Activated naive CD8-positive, alpha-beta T cell treated with anti-CD3 and anti-CD28 coated beads, Interleukin-2, amount 10 ng/mL, durations not matched to agents 7 days and 5 days (primary cell): Measurements from ENCODE around the gene THOP1. TPM values are rescaled to one million over a fixed set of nuclear protein-coding genes. Genes with fewer than 3 reads are reported as not detected.
A peak's percentile ranks its signal among the peaks of the same experiment; 100 is the strongest.

Experiments used
- ATAC-seq: fragments of 150-1000 bp; cut with Tn5 transposase; one replicate; pipeline ENCODE4 v1.10.0; 2021; ENCODE audit warnings: low read depth, moderate library complexity
- POLR2A ChIA-PET: fragments of 350-600 bp; sonication (Branson Sonifier 250); formaldehyde crosslinking; loops from one replicate; lab custom pipeline; 2021; ENCODE audit warnings: antibody characterized with exemption; lab: Charles Lee
- DNase-seq: peaks from one replicate; pipeline ENCODE4 v3.0.0; 2021
- H3K27ac Mint-ChIP-seq: one replicate; pipeline ENCODE4 v1.8.0; 2022; ENCODE audit warnings: mild to moderate bottlenecking, mixed read lengths
- H3K27me3 Mint-ChIP-seq: one replicate; pipeline ENCODE4 v1.8.0; 2022; ENCODE audit warnings: mild to moderate bottlenecking, moderate library complexity, mixed read lengths
- H3K36me3 Mint-ChIP-seq: one replicate; pipeline ENCODE4 v1.8.0; 2021; ENCODE audit warnings: mild to moderate bottlenecking, mixed read lengths
- H3K4me1 Mint-ChIP-seq: one replicate; pipeline ENCODE4 v1.8.0; 2021; ENCODE audit warnings: mixed read lengths
- H3K4me3 Mint-ChIP-seq: one replicate; pipeline ENCODE4 v1.8.0; 2022; ENCODE audit warnings: mild to moderate bottlenecking, moderate library complexity, mixed read lengths
- H3K9me3 Mint-ChIP-seq: one replicate; pipeline ENCODE4 v1.8.0; 2021; ENCODE audit warnings: mixed read lengths
- total RNA-seq, 2 experiments: library from RNA; stranded (reverse); gene quantifications; one replicate each; pipeline ENCODE4 v1.2.3, GENCODE V29; 2021

THOP1 gene
- total RNA-seq, 2 experiments from 2014 or later, result 73.2 to 78.8 TPM

DNA sequence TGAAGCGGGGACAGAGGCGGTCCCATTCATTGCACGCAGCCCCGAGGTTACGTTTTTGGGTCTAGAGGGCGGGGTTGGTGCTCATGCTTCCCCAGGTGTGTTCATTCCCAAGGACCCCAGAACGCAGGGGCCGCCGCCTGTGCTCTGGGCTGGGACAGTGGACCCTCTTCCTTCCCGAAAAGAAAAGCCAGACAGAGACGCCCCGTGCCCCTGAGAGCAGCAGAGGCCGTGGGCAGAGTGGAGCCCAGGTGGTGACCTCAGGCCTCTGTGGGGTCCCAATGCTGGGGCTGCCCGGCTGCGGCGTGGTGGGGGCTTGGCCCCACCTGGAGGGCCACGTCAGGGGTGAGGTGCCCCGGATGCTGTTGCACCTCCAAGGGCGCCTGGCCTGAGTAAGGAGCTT, 17.6 kb upstream of the THOP1 start:
- no peaks in the 10 kb centered on the region for H3K9me3 Mint-ChIP-seq
- H3K4me3 Mint-ChIP-seq, result no peak overlapping the region
- no peaks in the 10 kb centered on the region for H3K27me3 Mint-ChIP-seq
- POLR2A ChIA-PET, result no interaction called here
- ATAC-seq (no peak), DNase-seq (no peak)
- no peaks in the 10 kb centered on the region for H3K4me1 Mint-ChIP-seq
- H3K27ac Mint-ChIP-seq, result no peak overlapping the region
- H3K36me3 Mint-ChIP-seq, result peaks cover 4% of the 10 kb centered on the region

DNA sequence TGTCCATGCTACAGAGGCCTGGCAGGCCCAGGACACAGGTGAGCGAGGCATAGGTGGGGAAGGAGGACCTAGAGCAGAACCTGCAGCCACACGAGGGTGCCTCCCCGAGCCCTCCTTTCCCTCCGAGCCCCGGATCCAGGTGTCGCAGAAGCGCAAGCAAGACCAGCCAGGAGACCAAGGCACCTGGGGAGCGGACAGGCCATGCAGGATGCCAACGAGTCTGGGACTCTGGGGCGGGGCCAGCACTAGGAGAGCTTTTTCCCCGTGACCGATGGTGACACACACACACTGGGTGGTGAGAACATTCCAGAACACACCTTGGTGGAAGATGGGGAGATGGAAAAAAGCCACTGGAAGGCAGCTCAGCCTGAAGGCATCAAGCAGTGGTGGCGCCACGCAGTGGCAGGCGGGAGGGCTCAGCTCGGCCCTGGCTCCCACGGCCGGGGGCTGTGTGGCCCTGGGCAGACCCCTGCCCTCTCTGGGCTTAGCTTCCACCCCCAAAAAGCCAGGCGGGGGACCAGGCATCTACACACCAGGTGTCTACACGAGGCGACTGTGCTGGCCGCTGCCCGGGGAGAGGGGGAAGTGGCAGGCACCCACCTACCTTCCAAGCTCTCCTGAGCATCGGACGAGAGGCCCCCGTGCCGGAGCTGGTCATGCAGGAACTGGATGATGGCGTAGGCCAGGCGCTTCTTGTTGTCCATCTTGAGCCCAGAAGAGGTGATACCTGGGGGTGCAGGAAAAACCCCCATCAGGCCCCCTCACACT, 16.8 kb upstream of the THOP1 start:
- POLR2A ChIA-PET, result no interaction called here
- DNase-seq, result no peak
- Mint-ChIP-seq H3K9me3 (no peaks in the 10 kb centered on the region), H3K27me3 (no peaks in the 10 kb centered on the region), H3K27ac (no peak overlapping the region), H3K4me3 (no peak overlapping the region), H3K36me3 (peaks cover 2% of the 10 kb centered on the region), H3K4me1 (no peaks in the 10 kb centered on the region)
- no peak for ATAC-seq

DNA sequence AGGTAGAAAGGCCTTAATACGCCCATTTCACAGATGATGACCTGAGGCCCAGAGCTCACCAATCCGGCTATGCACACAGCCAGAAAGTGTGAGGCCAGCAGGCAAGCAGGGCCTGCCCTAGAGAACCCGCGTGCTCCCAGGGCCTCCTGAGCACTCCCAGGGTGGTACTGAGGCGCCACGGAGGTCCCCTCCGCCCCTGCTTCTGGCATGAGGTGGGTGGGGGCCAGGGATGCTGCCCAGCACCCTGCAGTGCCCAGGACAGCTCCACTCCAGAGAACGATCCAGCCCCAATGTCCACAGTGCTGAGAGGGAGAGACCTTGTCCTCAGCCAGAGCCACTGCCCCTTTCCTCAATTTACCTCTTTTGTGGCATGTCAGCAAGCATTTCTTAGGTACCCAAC, 16.1 kb upstream of the THOP1 start:
- ATAC-seq (no peak), DNase-seq (no peak)
- no peak overlapping the region for H3K4me3 Mint-ChIP-seq
- no peaks in the 10 kb centered on the region for H3K9me3 Mint-ChIP-seq
- H3K4me1 Mint-ChIP-seq, result no peaks in the 10 kb centered on the region
- H3K36me3 Mint-ChIP-seq, result peaks cover 2% of the 10 kb centered on the region
- H3K27me3 Mint-ChIP-seq, result no peaks in the 10 kb centered on the region
- H3K27ac Mint-ChIP-seq, result no peak overlapping the region
- POLR2A ChIA-PET, result no interaction called here

DNA sequence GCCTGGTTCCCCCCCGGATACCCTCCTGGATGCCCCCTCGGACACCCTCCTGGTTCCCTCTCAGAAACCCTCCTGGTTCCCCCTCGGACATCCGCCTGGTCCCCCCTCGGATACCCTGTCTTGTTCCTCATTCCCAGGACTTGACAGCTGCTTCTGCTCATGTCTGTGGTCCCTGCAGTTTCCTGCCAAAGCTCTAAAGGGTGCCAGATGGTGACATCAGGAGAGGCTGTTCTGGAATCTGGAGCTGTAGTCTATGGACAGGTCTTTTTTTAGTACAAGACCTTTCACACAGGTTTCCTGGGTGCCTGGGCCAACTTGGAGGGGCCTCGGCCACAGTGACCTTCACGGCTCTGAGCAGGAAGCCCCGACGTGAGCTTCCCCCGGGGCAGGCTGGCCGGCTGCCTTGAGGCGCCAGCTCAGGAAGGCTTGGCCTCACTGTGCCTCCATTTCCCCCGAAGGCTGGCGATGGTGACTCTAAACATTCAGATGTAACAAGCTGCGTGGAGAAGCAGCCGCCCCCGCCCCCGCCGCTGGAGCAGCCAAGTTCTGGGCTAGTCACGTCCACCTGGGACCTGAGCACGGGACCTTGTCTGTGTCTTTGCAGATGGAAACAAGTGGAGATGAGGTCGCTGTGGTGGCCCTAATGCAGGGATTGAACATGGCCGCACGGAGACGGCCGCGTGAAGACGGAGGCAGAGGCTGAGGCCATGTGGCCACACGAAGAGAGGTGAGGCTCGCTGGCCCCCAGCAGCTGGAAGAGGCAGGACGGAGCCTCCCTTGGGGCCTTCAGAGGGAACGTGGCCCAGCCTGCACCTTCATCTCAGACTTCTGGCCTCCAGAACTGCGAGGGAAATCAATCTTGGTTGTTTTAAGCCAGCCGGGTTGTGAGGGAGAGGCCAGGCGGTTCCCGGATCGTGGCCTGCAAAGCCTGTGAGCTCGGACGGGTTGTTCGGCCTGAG, 15.0 kb upstream of the THOP1 start:
- ATAC-seq (no peak), DNase-seq (no peak)
- POLR2A ChIA-PET, result no interaction called here
- Mint-ChIP-seq H3K4me3 (no peak overlapping the region), H3K27me3 (no peaks in the 10 kb centered on the region), H3K4me1 (peaks cover 4% of the 10 kb centered on the region), H3K36me3 (peaks cover 1% of the 10 kb centered on the region), H3K27ac (no peak overlapping the region), H3K9me3 (no peaks in the 10 kb centered on the region)

DNA sequence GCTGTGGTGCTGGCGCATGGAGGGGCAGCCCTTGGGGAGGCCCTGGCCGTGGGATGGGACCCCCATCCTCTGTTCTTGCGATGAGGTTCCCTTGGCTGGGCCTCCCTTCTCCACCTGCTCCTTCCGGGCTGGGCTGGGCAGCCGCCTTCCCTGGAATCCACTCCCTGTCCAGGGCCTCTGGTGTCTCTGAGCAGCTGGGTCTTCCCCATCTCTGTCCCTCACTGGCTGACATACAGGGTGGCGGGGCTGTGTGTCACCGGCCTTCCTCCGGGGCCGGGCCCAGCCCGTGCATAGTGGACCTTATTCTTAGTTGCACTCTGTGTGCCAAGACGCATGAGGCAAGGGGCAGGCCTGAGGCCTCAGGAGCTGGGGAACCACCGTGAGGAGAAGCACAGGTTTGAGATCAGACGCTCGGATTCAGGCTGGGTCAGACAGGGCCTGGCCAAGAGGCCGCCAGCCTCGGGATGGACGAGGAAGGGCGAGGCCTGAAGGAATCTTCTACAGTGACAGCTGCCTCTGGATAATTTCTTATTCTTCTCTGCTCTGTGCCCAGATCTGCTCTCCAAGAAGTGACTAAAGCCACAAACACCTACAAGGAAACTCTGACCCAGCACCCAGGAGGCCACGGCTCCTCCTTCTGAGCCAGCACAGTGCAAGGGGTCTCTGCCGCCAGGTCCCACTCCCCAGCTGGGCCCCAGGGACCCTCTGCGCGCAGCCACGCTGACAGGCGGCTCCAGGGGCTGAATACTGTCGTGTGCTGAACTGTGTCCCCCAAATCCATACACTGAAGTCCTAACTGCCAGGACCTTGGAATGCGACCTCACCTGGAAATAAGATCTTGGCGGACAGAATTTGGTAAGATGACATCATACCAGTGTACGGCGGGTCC, 13.3 kb upstream of the THOP1 start:
- no peaks in the 10 kb centered on the region for H3K9me3 Mint-ChIP-seq
- DNase-seq (no peak), ATAC-seq (no peak)
- H3K27me3 Mint-ChIP-seq, result no peaks in the 10 kb centered on the region
- peaks cover 2% of the 10 kb centered on the region for H3K36me3 Mint-ChIP-seq
- H3K4me1 Mint-ChIP-seq, result peaks cover 15% of the 10 kb centered on the region
- no peak overlapping the region for H3K4me3 Mint-ChIP-seq
- no peak overlapping the region for H3K27ac Mint-ChIP-seq
- POLR2A ChIA-PET, result no interaction called here

DNA sequence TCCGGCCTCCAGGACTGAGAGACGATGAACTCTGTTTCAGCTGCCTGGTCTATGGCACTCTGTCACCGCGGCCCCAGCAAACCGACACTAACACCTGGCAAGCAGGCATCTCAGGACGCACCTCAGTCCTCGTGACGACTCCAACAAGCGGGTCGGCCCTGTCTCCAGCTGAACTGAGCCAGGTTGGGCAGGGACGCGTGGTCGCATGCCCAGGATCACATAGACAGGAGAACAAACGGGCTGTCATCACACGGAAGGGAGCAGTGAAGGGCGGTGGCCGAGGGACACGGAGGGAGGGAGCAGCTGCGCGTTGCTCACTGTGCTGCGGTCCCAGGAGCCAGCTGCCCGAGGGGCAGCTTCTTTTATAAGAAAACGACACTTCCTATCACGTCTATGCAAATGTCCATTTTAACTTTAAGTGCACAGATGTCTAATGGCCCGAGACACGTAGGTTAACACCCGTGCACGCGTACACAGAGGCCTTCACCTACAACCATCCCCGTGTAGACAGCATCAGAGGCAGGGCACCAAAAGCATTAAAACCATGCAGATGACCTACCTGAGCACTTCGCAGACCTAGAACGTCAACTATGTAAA, 11.1 kb upstream of the THOP1 start:
- peaks cover 15% of the 10 kb centered on the region for H3K4me1 Mint-ChIP-seq
- peaks cover 2% of the 10 kb centered on the region for H3K36me3 Mint-ChIP-seq
- POLR2A ChIA-PET, result no interaction called here
- DNase-seq, result no peak
- no peaks in the 10 kb centered on the region for H3K9me3 Mint-ChIP-seq
- H3K4me3 Mint-ChIP-seq, result no peak overlapping the region
- ATAC-seq, result no peak
- H3K27me3 Mint-ChIP-seq, result no peaks in the 10 kb centered on the region
- no peak overlapping the region for H3K27ac Mint-ChIP-seq

DNA sequence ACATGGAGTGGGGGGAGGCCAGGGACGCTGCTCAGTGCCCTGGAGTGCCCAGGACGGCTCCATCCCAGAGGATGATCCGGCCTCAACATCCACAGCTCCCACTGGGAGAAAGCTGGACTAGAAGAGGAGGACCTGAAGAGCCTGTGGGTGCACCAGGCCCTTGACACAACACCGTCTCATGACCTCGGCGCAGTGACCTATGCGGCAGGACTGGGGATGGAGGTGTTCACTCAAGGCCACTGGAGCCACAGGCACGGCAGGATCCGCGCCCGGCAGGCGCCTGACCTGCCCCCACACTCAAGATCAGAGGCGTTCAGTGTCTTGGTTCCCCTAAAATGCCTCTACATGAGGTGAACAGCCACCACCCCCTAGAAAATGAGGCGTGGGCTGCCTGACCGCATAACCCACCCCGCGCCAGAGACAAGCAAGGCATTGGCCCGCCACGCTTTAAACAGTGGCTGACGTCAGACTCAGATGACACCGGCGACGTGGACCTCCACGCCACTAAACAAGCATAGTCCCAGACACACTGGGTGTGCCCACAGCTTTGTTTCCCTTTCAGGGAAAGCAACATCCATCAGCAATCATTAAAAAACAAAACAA, 10.2 kb upstream of the THOP1 start:
- no peaks in the 10 kb centered on the region for H3K27me3 Mint-ChIP-seq
- peak overlapping the region; percentile 74 for H3K4me3 Mint-ChIP-seq
- H3K36me3 Mint-ChIP-seq, result peaks cover 2% of the 10 kb centered on the region
- peaks cover 16% of the 10 kb centered on the region for H3K4me1 Mint-ChIP-seq
- H3K27ac Mint-ChIP-seq, result peak overlapping the region; percentile 91
- ATAC-seq, result no peak
- H3K9me3 Mint-ChIP-seq, result no peaks in the 10 kb centered on the region
- POLR2A ChIA-PET, result interaction anchor here (0.6 to 1.8 kb wide), 2 partner anchors 10 to 175 kb away, joined by 3 to 8 read pairs; partner anchors contain the start of gene THOP1
- no peak for DNase-seq

DNA sequence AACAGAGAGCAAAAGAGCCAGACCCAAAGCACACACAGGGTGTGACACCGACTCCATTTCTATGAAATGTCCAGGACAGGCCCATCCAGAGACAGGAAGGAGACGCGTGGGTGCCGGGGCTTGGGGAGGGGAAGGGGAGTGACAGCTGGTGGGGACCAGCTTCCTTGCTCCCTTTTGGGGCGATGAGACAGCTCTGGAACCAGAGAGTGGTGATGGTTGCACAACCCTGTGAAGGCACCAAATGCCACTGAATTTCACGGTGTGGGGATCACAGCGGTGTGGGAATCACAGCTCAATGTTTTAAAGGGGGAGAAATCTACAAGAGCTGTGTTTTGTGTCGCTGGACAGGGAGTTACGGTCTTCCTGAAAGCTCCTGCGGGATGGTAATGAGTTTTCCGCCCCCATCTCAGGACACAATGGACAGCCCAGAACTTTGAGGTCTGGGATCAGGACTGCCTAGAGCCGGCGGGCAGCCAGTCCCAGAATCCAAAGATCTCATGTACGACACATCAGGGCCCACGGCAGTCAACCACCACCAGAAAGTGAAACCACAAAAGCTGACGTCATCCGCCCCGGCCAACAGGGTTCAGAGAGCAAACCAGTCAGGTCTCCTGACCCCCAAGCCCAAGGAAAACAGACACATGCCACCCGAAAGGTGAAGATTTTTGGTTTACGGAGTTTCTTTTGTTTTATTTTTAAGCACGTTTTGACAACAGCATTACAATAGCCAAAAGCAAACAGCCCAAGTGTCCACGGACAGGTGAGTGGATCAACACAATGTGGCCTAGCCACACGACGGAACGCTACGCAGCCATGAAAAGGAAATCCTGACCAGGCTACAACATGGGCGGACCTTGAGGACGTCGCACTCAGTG, 9.5 kb upstream of the THOP1 start:
- no peaks in the 10 kb centered on the region for H3K9me3 Mint-ChIP-seq
- peak overlapping the region; percentile 74 for H3K4me3 Mint-ChIP-seq
- DNase-seq (peak; percentile 68), ATAC-seq (peak; percentile 77)
- H3K36me3 Mint-ChIP-seq, result peaks cover 2% of the 10 kb centered on the region
- POLR2A ChIA-PET, result interaction anchor here (0.6 to 1.8 kb wide), 2 partner anchors 10 to 174 kb away, joined by 3 to 8 read pairs; partner anchors contain the start of gene THOP1
- H3K27me3 Mint-ChIP-seq, result no peaks in the 10 kb centered on the region
- H3K27ac Mint-ChIP-seq, result peak overlapping the region; percentile 91
- peaks cover 21% of the 10 kb centered on the region for H3K4me1 Mint-ChIP-seq

DNA sequence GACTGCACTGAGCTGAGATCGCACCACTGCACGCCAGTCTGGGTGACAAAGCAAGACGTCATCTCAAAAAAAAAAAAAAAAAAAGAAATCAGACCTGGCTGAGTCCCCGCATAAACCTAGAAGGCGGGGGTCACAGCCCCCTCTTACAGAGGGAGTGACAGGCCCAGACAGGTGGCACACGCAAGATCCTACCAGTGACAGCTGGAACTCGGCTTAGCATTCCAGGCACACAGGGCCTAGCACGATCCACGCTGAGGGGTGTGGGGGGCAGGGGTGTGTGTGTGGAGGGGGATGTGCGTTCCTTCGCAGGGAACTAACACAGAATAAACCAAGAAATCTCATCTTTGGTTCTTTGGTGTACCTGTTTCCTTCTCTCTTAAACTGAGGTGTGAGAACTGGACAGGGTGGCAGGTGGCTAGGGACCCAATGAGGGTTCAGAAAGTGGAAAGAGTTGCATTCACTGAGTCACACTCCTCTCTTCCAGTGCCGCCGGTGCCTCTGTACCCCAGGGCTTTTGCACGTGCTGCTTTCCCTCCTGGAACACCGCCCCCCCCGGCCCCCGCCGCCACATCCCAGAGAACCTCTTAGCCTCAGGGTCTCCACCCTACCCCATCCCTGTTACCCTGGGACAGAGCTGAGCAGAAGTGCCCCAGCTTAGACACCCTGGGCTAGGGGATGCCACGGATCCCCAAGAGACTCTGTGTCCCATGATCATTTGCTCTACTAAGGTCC, 7.2 kb upstream of the THOP1 start:
- H3K27ac Mint-ChIP-seq, result no peak overlapping the region
- no peak for DNase-seq
- no peaks in the 10 kb centered on the region for H3K27me3 Mint-ChIP-seq
- peaks cover 36% of the 10 kb centered on the region for H3K4me1 Mint-ChIP-seq
- POLR2A ChIA-PET, result interaction anchor here (0.6 kb wide), 2 partner anchors 53 to 498 kb away, joined by 3 to 5 read pairs; no protein-coding TSS in a partner anchor
- H3K36me3 Mint-ChIP-seq, result peaks cover 2% of the 10 kb centered on the region
- ATAC-seq, result no peak
- H3K9me3 Mint-ChIP-seq, result no peaks in the 10 kb centered on the region
- H3K4me3 Mint-ChIP-seq, result no peak overlapping the region

DNA sequence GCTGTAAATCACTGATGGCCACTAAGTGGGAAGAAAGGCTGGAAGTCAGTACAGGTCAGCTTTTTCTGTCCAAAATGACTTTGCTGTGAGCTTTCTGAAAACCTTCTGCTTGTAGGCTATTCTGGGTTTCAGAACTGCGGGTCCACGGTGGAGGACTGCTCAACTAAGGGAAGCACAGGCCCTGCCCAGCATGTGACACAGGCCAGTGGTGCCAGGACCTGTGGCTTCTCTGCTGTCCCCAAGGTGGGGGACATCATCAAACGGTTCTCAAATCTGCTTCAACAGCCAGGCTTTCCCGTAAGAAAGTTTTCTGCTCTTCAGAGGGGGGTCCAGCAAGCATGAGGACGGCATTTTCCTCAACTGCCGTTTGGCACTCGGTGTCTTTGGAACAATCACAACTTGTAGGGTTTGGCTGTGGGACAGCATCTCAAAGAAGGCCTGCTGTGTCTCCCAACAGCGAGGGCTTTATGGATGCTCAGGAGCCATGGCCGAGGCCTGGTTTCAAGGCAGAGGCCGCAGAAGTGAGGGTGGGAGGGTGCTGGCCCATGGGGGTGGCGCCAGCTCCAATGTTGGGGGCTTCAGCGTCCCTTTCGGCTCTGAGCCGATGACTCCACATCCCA, 6.1 kb upstream of the THOP1 start:
- peaks cover 2% of the 10 kb centered on the region for H3K36me3 Mint-ChIP-seq

DNA sequence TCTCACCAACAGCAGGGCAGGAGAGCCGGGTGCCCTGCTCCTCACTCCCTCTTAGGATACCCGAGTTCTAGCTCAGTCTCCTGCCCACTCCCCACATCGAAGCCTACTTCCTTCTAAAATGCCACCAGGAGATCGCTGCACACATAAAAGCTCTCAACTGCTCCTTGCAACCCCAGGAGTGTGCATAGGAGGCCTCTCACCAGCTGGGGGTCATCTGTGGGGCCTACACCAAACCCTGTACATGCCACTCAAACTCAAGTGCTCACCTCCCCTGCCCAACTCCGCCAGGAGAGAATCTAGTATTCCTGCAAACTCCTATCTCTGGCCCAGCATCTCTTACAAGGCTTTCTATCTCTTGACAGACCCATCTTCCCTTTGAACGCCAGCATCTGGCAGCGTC, 5.0 kb upstream of the THOP1 start:
- no peaks in the 10 kb centered on the region for H3K27me3 Mint-ChIP-seq
- POLR2A ChIA-PET, result no interaction called here
- H3K27ac Mint-ChIP-seq, result no peak overlapping the region
- no peak overlapping the region for H3K4me3 Mint-ChIP-seq
- ATAC-seq (no peak), DNase-seq (no peak)
- H3K4me1 Mint-ChIP-seq, result peaks cover 40% of the 10 kb centered on the region
- no peaks in the 10 kb centered on the region for H3K9me3 Mint-ChIP-seq
- peaks cover under 1% of the 10 kb centered on the region for H3K36me3 Mint-ChIP-seq

More for the DNA sequence above, 6.1 kb upstream of the THOP1 start:
- DNase-seq (no peak), ATAC-seq (no peak)
- POLR2A ChIA-PET, result no interaction called here
- Mint-ChIP-seq H3K4me1 (peaks cover 42% of the 10 kb centered on the region), H3K27me3 (no peaks in the 10 kb centered on the region), H3K4me3 (no peak overlapping the region), H3K9me3 (no peaks in the 10 kb centered on the region), H3K27ac (no peak overlapping the region)
